ENCODE measurements around the gene NLRC4.

DNA sequence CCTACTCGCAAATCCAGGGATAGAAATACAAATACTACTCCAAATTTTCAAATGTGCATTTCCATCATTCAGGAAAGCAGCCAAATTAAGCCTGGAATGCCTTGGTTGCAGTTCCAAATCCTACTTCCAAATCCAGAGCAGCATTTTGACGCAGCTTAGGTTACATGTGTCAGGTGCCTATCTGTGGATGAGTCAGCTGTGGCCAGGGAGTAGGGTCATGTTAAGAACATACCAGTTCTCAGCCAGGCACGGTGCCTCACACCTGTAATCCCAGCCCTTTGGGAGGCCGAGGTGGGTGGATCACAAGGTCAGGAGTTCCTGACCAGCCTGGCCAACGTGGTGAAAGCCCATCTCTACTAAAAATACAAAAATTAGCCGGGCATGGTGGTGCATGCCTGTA, 82.0 kb downstream of the NLRC4 start:
- TF ChIP-seq EZH2phosphoT487 (IDR thresholded peaks at IDR 0.05) = no peak
- TF ChIP-seq, protein P1, sequence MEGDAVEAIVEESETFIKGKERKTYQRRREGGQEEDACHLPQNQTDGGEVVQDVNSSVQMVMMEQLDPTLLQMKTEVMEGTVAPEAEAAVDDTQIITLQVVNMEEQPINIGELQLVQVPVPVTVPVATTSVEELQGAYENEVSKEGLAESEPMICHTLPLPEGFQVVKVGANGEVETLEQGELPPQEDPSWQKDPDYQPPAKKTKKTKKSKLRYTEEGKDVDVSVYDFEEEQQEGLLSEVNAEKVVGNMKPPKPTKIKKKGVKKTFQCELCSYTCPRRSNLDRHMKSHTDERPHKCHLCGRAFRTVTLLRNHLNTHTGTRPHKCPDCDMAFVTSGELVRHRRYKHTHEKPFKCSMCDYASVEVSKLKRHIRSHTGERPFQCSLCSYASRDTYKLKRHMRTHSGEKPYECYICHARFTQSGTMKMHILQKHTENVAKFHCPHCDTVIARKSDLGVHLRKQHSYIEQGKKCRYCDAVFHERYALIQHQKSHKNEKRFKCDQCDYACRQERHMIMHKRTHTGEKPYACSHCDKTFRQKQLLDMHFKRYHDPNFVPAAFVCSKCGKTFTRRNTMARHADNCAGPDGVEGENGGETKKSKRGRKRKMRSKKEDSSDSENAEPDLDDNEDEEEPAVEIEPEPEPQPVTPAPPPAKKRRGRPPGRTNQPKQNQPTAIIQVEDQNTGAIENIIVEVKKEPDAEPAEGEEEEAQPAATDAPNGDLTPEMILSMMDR (IDR thresholded peaks at IDR 0.05) = no peak
- no peak for TF ChIP-seq EZH2 (IDR thresholded peaks at IDR 0.05)
